HG03432 (cell line): Measurements from ENCODE around the gene DLGAP1.

Experiments used
- ATAC-seq: cut with Tn5 transposase; IDR thresholded peaks from one replicate; pipeline ENCODE4 v1.9.1; 2021; ENCODE audit warnings: mild to moderate bottlenecking, moderate library complexity; ENCODE audit not compliant: unreplicated experiment

The DLGAP1 gene

GRCh38 chr18:4016391-4017049 lies 438.6 kb downstream of the DLGAP1 start:
- peak; percentile 75 for ATAC-seq

- no peak for ATAC-seq
Measured at GRCh38 chr18:4007846-4008245, 447.3 kb downstream of the DLGAP1 start.

- ATAC-seq: no peak
Measured at GRCh38 chr18:4004183-4004829, 450.8 kb downstream of the DLGAP1 start.

- no peak for ATAC-seq
Measured at GRCh38 chr18:3998698-3999333, 456.3 kb downstream of the DLGAP1 start.

- ATAC-seq: peak; percentile 67
Measured at GRCh38 chr18:3995476-3996102, 459.5 kb downstream of the DLGAP1 start.

- ATAC-seq: no peak
Measured at GRCh38 chr18:3993941-3994687, 461.0 kb downstream of the DLGAP1 start.

GRCh38 chr18:3985664-3986063 lies 469.4 kb downstream of the DLGAP1 start:
- peak; percentile 52 for ATAC-seq

GRCh38 chr18:3985020-3985419 lies 470.1 kb downstream of the DLGAP1 start:
- ATAC-seq: peak; percentile 48

- no peak for ATAC-seq
Measured at GRCh38 chr18:3984163-3984757, 470.8 kb downstream of the DLGAP1 start.

GRCh38 chr18:3983351-3983969 lies 471.6 kb downstream of the DLGAP1 start:
- no peak for ATAC-seq

- ATAC-seq: no peak
Measured at GRCh38 chr18:3982541-3982940, 472.6 kb downstream of the DLGAP1 start.

- no peak for ATAC-seq
Measured at GRCh38 chr18:3979024-3979423, 476.1 kb downstream of the DLGAP1 start.

- ATAC-seq: no peak
Measured at GRCh38 chr18:3973191-3973850, 481.8 kb downstream of the DLGAP1 start.

GRCh38 chr18:3972291-3972930 lies 482.7 kb downstream of the DLGAP1 start:
- no peak for ATAC-seq

- no peak for ATAC-seq
Measured at GRCh38 chr18:3970929-3971328, 484.2 kb downstream of the DLGAP1 start.

- no peak for ATAC-seq
Measured at GRCh38 chr18:3967359-3968180, 487.5 kb downstream of the DLGAP1 start.

- ATAC-seq: no peak
Measured at GRCh38 chr18:3966642-3967358, 488.3 kb downstream of the DLGAP1 start.

- no peak for ATAC-seq
Measured at GRCh38 chr18:3966246-3966641, 488.9 kb downstream of the DLGAP1 start.
